Right atrium auricular region (tissue), 2 donors: ENCODE results near the gene CPLX1. TPM values are rescaled to one million over a fixed set of nuclear protein-coding genes. Genes with fewer than 3 reads are reported as not detected.

Source experiments
- DNase-seq: peaks from one replicate; pipeline ENCODE4 v3.0.0-alpha.2; 2019; ENCODE audit warnings: low spot score
- H3K27ac ChIP-seq, 2 donors: fragments of 200-600 bp; sonication (generic); 1 replicate in 1 of 2; 2 replicates in 1 of 2; pipeline ENCODE4 v1.5.1; 2016 to 2019
- H3K27me3 ChIP-seq, 2 donors: fragments of 200-600 bp; sonication (generic); one replicate each; pipeline versions ENCODE4 v1.5.1 to v1.6.0; 2017 to 2019
- H3K36me3 ChIP-seq: fragments of 200-600 bp; sonication (generic); one replicate; pipeline ENCODE4 v1.5.1; 2016
- H3K4me1 ChIP-seq, 2 donors: fragments of 200-600 bp; sonication (generic); one replicate each; pipeline versions ENCODE4 v1.5.1 to v1.6.0; 2017 to 2019
- H3K4me3 ChIP-seq, 2 donors: fragments of 200-600 bp; sonication (generic); 1 replicate in 1 of 2; 2 replicates in 1 of 2; pipeline ENCODE4 v1.5.1; 2017 to 2019; ENCODE audit warnings: mild to moderate bottlenecking in 1 of 2, moderate library complexity in 1 of 2
- H3K9me3 ChIP-seq, 2 donors: fragments of 200-600 bp; sonication (generic); one replicate each; pipeline ENCODE4 v1.5.1; 2019
- CTCF ChIP-seq, 2 donors: fragments of 200-600 bp; sonication (generic); IDR thresholded peaks; one replicate each; pipeline ENCODE4 v1.5.1; 2019; ENCODE audit warnings: antibody characterized with exemption in 2 of 2
- total RNA-seq, 2 donors: library from RNA; depleted of rRNA; stranded (reverse); fragments of >200 nt; gene quantifications; one replicate each; pipeline ENCODE4 v1.1.0, GENCODE V29; 2016

The CPLX1 gene
- total RNA-seq, 2 donors from 2014 or later: 0.98 to 2.3 TPM

DNA sequence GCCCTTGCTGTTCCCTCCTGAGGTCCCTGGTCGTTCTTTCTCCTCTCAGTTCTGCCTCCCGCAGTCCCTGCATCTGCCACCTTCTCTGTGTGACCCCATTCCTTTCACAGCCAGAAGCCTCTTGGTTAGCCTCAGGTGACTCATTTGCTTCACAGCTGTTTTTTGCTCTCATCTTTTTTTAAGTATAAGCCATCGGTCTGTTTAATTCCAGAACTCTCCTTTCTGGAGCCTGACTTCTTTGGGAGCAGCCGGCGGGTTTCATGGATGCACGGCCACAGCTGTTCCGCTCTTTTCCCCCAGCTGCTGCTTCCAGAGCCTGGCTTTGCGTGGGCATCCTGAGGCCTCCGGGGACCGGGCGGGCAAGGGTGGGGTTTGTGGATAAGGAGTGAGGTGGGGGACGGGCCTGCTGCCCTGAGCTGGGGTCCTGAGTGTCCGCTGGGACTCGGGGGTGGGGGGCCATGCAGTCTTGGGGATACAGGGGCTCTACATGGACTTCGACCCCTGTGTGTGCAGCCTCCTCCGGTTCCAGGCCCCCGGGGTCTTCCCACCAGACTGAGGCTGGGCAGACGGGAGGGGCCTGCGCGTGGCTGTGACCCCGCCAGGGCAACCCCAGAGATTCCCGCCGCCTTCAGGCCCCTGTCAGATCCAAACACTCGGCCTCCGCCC, 73.6 kb downstream of the CPLX1 start:
- no peak for DNase-seq

GRCh38 chr4:751676-752075, 74.3 kb downstream of the CPLX1 start:
- Histone ChIP-seq H3K4me3 (no peak overlapping the region), H3K9me3 (no peaks in the 10 kb centered on the region), H3K27ac (no peak overlapping the region), H3K36me3 (peaks cover 48% of the 10 kb centered on the region), H3K4me1 (peaks cover 0 to 15% of the 10 kb centered on the region in 2 donors), H3K27me3 (no peaks in the 10 kb centered on the region)
- no peak for DNase-seq
- no peak for TF ChIP-seq CTCF (IDR thresholded peaks at IDR 0.05)

More for the DNA sequence above, 73.6 kb downstream of the CPLX1 start:
- H3K4me3 ChIP-seq: no peak overlapping the region
- peaks cover 0 to 15% of the 10 kb centered on the region in 2 donors for H3K4me1 ChIP-seq
- H3K9me3 ChIP-seq: no peaks in the 10 kb centered on the region
- peaks cover 54% of the 10 kb centered on the region for H3K36me3 ChIP-seq
- no peak overlapping the region for H3K27ac ChIP-seq
- H3K27me3 ChIP-seq: no peaks in the 10 kb centered on the region
- no peak for TF ChIP-seq CTCF (IDR thresholded peaks at IDR 0.05)

DNA sequence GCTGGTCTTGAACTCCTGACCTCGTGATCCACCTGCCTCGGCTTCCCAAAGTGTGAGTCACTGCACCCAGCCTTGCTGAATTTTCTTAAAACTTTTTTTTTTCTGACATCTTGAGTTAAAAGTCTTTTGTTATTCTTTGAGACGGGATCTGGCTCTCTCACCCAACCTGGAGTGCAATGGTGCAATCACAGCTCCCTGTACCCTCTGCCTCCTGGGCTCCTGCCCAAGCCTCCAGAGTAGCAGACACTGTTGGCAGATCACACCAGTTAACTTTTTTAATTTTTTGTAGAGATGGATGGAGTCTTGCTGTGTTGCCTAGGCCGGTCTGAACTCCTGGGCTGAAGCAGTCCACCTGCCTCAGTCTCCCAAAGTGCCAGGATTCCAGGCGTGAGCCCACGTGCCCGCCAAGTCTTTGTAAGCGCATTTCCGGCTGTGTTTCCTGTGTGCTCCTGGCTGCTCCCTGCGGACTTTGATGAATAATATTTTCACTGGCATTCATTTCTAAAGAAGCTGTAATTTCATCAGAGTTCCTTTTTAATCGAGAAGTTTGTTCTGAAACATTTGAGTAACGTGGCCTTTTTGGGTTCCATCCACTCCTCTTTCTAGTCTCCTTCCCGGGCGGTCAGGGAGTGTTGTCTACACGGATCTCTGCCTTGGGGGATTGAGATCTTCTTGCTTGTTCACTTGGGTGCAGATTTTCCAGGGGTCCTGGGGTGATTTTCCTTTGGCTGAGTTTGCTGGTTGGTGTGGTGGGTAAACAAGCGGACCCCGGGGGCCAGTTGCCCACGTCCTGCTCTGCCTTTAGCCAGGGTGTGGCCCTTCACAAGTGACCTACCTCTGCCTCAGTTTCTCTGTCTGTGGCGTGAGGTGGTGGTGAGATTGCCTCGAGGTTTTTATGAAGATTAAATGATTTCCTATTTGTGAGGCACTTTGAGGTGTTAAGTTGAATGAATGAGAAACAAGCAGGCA, 75.9 kb downstream of the CPLX1 start:
- peak overlapping the region; percentile 4 to 49 for H3K27ac ChIP-seq
- peak; percentile 65 for DNase-seq
- H3K4me1 ChIP-seq: peaks cover 0 to 15% of the 10 kb centered on the region in 2 donors
- TF ChIP-seq CTCF (IDR thresholded peaks at IDR 0.05): no peak
- no peaks in the 10 kb centered on the region for H3K9me3 ChIP-seq
- H3K4me3 ChIP-seq: no peak overlapping the region
- no peaks in the 10 kb centered on the region for H3K27me3 ChIP-seq
- peaks cover 39% of the 10 kb centered on the region for H3K36me3 ChIP-seq

- no peak overlapping the region for H3K27ac ChIP-seq
- peaks cover 0 to 15% of the 10 kb centered on the region in 2 donors for H3K4me1 ChIP-seq
- no peaks in the 10 kb centered on the region for H3K9me3 ChIP-seq
- no peak for TF ChIP-seq CTCF (IDR thresholded peaks at IDR 0.05)
- H3K4me3 ChIP-seq: no peak overlapping the region
- H3K27me3 ChIP-seq: no peaks in the 10 kb centered on the region
- DNase-seq: no peak
- H3K36me3 ChIP-seq: peaks cover 32% of the 10 kb centered on the region
Measured at GRCh38 chr4:748461-748860, 77.5 kb downstream of the CPLX1 start.

GRCh38 chr4:747546-748170, 78.3 kb downstream of the CPLX1 start:
- Histone ChIP-seq H3K27ac (no peak overlapping the region), H3K4me1 (peaks cover 0 to 15% of the 10 kb centered on the region in 2 donors), H3K36me3 (peaks cover 27% of the 10 kb centered on the region), H3K9me3 (no peaks in the 10 kb centered on the region), H3K4me3 (no peak overlapping the region), H3K27me3 (no peaks in the 10 kb centered on the region)
- no peak for DNase-seq
- TF ChIP-seq CTCF (IDR thresholded peaks at IDR 0.05): no peak
